NT2/D1 (cell line): Measurements from ENCODE around the gene UPK3BL1.
"Not testable (repeated sequence)": the region's sequence is repeated elsewhere in the genome, so short reads cannot be mapped to it uniquely, and the experiment has no call there.

Experiments used
- DNase-seq: peaks from one replicate; pipeline ENCODE4 v3.0.0-alpha.2; 2011; ENCODE audit warnings: low read depth, low spot score
- H3K27me3 ChIP-seq: 2 replicates; pipeline ENCODE4 v1.6.0; 2011; ENCODE audit warnings: mild to moderate bottlenecking; ENCODE audit not compliant: insufficient read length, insufficient read depth
- H3K36me3 ChIP-seq: 2 replicates; pipeline ENCODE4 v1.6.1; 2011; ENCODE audit warnings: mild to moderate bottlenecking, low read length, mixed read lengths; ENCODE audit not compliant: insufficient read depth, insufficient read length
- H3K4me1 ChIP-seq: 2 replicates; pipeline ENCODE4 v1.5.1; 2011; ENCODE audit not compliant: insufficient read depth, insufficient read length
- H3K4me3 ChIP-seq: 2 replicates; pipeline ENCODE4 v1.5.1; 2011; ENCODE audit warnings: low read depth; ENCODE audit not compliant: insufficient read length
- H3K9ac ChIP-seq: 2 replicates; pipeline ENCODE4 v1.6.0; 2011; ENCODE audit warnings: low read depth; ENCODE audit not compliant: insufficient read length
- H3K9me3 ChIP-seq: 2 replicates; pipeline ENCODE4 v1.5.1; 2011; ENCODE audit warnings: mild to moderate bottlenecking, low read length; ENCODE audit not compliant: insufficient read depth

UPK3BL1 gene

GRCh38 chr7:102642691-102643090, at the start of gene UPK3BL1:
Gene UPK3BL1 (minus strand): TSS chr7:102642791. CDS start chr7:102642741, 50 bp downstream.
- H3K36me3 ChIP-seq, H3K9me3 ChIP-seq, H3K27me3 ChIP-seq, H3K9ac ChIP-seq, H3K4me1 ChIP-seq, H3K4me3 ChIP-seq, DNase-seq: not testable (repeated sequence)

- DNase-seq, H3K27me3 ChIP-seq, H3K9me3 ChIP-seq, H3K4me3 ChIP-seq, H3K9ac ChIP-seq, H3K4me1 ChIP-seq, H3K36me3 ChIP-seq: not testable (repeated sequence)
These were observed 48.0 kb upstream of the UPK3BL1 start for GRCh38 chr7:102690602-102691001.

GRCh38 chr7:102689436-102690282, 47.1 kb upstream of the UPK3BL1 start:
- not testable (repeated sequence) for H3K27me3 ChIP-seq, H3K9me3 ChIP-seq, H3K4me1 ChIP-seq, H3K4me3 ChIP-seq, H3K36me3 ChIP-seq, H3K9ac ChIP-seq, DNase-seq

- H3K36me3 ChIP-seq, H3K4me3 ChIP-seq, H3K4me1 ChIP-seq, H3K9me3 ChIP-seq, DNase-seq, H3K27me3 ChIP-seq, H3K9ac ChIP-seq: not testable (repeated sequence)
These were observed 45.9 kb upstream of the UPK3BL1 start for GRCh38 chr7:102688299-102689036.

GRCh38 chr7:102682560-102682959, 40.0 kb upstream of the UPK3BL1 start:
- not testable (repeated sequence) for H3K9ac ChIP-seq, H3K27me3 ChIP-seq, H3K4me1 ChIP-seq, H3K36me3 ChIP-seq, DNase-seq, H3K9me3 ChIP-seq, H3K4me3 ChIP-seq

- H3K36me3 ChIP-seq, DNase-seq, H3K27me3 ChIP-seq, H3K9ac ChIP-seq, H3K4me3 ChIP-seq, H3K9me3 ChIP-seq, H3K4me1 ChIP-seq: not testable (repeated sequence)
These were observed 38.2 kb upstream of the UPK3BL1 start for GRCh38 chr7:102680780-102681179.

- H3K36me3 ChIP-seq, H3K9ac ChIP-seq, H3K4me3 ChIP-seq, DNase-seq, H3K4me1 ChIP-seq, H3K27me3 ChIP-seq, H3K9me3 ChIP-seq: not testable (repeated sequence)
These were observed 33.0 kb upstream of the UPK3BL1 start for GRCh38 chr7:102675545-102675944.

GRCh38 chr7:102673447-102674067, 31.0 kb upstream of the UPK3BL1 start:
- not testable (repeated sequence) for H3K9ac ChIP-seq, H3K4me3 ChIP-seq, DNase-seq, H3K27me3 ChIP-seq, H3K4me1 ChIP-seq, H3K36me3 ChIP-seq, H3K9me3 ChIP-seq

GRCh38 chr7:102671956-102672307, 29.3 kb upstream of the UPK3BL1 start:
- H3K36me3 ChIP-seq, H3K4me1 ChIP-seq, H3K9ac ChIP-seq, H3K9me3 ChIP-seq, H3K4me3 ChIP-seq, DNase-seq, H3K27me3 ChIP-seq: not testable (repeated sequence)

GRCh38 chr7:102671166-102671955, 28.8 kb upstream of the UPK3BL1 start, which contains the start of gene POLR2J2:
Gene POLR2J2 (minus strand): TSS chr7:102671663. CDS start chr7:102671601, 62 bp downstream.
- not testable (repeated sequence) for H3K4me3 ChIP-seq, H3K4me1 ChIP-seq, DNase-seq, H3K36me3 ChIP-seq, H3K27me3 ChIP-seq, H3K9me3 ChIP-seq, H3K9ac ChIP-seq

GRCh38 chr7:102667523-102667922, 24.9 kb upstream of the UPK3BL1 start:
- H3K9ac ChIP-seq, H3K4me1 ChIP-seq, DNase-seq, H3K9me3 ChIP-seq, H3K36me3 ChIP-seq, H3K27me3 ChIP-seq, H3K4me3 ChIP-seq: not testable (repeated sequence)
